ENCODE results near the gene MAGI2. TPM values are rescaled to one million over a fixed set of nuclear protein-coding genes. Genes with fewer than 3 reads are reported as not detected.

MAGI2 gene
- polyA plus RNA-seq, 3 donors: 0.03 to 0.11 TPM; not detected in 1

DNA sequence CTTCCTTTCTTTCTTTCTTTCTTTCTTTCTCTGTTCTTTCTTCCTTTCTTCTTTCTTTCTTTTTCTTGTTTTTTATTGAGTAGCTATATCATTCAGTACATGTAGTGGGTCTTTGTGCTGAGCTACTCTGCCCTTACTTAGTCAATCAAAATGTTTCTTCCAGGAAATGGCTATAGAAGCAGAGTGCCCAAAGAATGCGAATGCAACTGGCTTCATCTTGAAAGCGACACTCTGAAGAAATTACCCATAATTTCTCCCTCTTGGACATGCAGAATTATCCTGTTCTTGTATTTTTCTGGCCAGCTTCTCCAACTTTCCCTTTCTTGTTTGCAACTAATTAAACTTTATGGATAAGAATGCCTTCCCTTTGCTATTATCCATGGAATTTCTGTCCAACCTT is 441.5 kb downstream of the MAGI2 start:
- DNase-seq: no peak
- Mint-ChIP-seq H3K4me1 (no peaks in the 10 kb centered on the region), H3K9me3 (peaks cover 3 to 17% (median 6%) of the 10 kb centered on the region in 7 donors), H3K36me3 (no peaks in the 10 kb centered on the region), H3K27me3 (ENCODE audit: low read depth in 3 of 3) (peaks cover 0 to 2% (median 1%) of the 10 kb centered on the region in 3 donors), H3K27ac (no peak overlapping the region), H3K4me3 (no peak overlapping the region)
- TF ChIP-seq, protein P1, sequence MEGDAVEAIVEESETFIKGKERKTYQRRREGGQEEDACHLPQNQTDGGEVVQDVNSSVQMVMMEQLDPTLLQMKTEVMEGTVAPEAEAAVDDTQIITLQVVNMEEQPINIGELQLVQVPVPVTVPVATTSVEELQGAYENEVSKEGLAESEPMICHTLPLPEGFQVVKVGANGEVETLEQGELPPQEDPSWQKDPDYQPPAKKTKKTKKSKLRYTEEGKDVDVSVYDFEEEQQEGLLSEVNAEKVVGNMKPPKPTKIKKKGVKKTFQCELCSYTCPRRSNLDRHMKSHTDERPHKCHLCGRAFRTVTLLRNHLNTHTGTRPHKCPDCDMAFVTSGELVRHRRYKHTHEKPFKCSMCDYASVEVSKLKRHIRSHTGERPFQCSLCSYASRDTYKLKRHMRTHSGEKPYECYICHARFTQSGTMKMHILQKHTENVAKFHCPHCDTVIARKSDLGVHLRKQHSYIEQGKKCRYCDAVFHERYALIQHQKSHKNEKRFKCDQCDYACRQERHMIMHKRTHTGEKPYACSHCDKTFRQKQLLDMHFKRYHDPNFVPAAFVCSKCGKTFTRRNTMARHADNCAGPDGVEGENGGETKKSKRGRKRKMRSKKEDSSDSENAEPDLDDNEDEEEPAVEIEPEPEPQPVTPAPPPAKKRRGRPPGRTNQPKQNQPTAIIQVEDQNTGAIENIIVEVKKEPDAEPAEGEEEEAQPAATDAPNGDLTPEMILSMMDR (IDR thresholded peaks at IDR 0.05): no peak
- Histone ChIP-seq H3K27me3 (ENCODE audit: control insufficient read depth in 2 of 2, insufficient read depth in 2 of 2, low read length in 2 of 2) (no peaks in the 10 kb centered on the region), H3K4me3 (replicated peaks in 1 of 3; ENCODE audit: low read depth in 2 of 3, low read length in 3 of 3) (no peak overlapping the region), H3K4me1 (ENCODE audit: control insufficient read depth in 1 of 2, insufficient read depth in 2 of 2, low read length in 2 of 2) (no peaks in the 10 kb centered on the region), H3K9me3 (replicated peaks in 1 of 2; ENCODE audit: control insufficient read depth in 1 of 2, insufficient read depth in 1 of 2, low read length in 2 of 2) (peaks cover 9 to 12% of the 10 kb centered on the region in 2 donors), H4K20me1 (ENCODE audit: insufficient read depth, low read length) (no peaks in the 10 kb centered on the region), H3K36me3 (replicated peaks in 1 of 2; ENCODE audit: control insufficient read depth in 1 of 2, insufficient read depth in 2 of 2, low read length in 2 of 2) (no peaks in the 10 kb centered on the region), H3K9ac (ENCODE audit: insufficient read depth, low read length, poor library complexity, severe bottlenecking) (no peak overlapping the region), H3K27ac (ENCODE audit: low read depth in 1 of 2, low read length in 2 of 2) (no peak overlapping the region), H3K79me2 (ENCODE audit: insufficient read depth, low read length) (no peaks in the 10 kb centered on the region), H3K4me2 (replicated peaks; ENCODE audit: extremely low read depth, low read length, poor library complexity, severe bottlenecking) (no peak overlapping the region), H2AFZ (ENCODE audit: insufficient read depth, low read depth, low read length, poor library complexity, severe bottlenecking) (no peak overlapping the region)
- intact Hi-C loops (cut with micrococcal nuclease): no loop called here
- no CpG with 5 or more reads among the region's 2 CpGs for WGBS (ENCODE audit: insufficient coverage)

DNA sequence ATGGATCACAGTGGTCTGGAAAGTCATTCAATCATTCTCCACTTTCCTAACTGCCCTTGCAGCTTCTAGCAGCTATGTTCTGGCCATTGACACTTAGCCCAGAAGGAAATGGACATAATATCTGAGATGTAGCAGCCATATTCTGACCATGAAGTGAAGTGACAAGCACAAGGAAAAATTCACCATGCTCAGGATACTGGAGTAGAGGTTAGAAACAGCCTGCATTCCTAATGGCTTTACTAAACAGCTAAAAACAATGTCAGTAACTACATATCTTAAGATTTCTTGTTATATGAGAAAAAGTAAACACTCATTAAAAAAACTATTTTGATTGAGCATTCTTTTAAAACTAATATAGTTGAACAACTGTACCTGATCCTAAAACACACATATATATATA is 443.8 kb downstream of the MAGI2 start:
- Histone ChIP-seq H3K27me3 (ENCODE audit: control insufficient read depth in 2 of 2, insufficient read depth in 2 of 2, low read length in 2 of 2) (no peaks in the 10 kb centered on the region), H3K79me2 (ENCODE audit: insufficient read depth, low read length) (no peaks in the 10 kb centered on the region), H3K36me3 (replicated peaks in 1 of 2; ENCODE audit: control insufficient read depth in 1 of 2, insufficient read depth in 2 of 2, low read length in 2 of 2) (no peaks in the 10 kb centered on the region), H3K4me2 (replicated peaks; ENCODE audit: extremely low read depth, low read length, poor library complexity, severe bottlenecking) (no peak overlapping the region), H4K20me1 (ENCODE audit: insufficient read depth, low read length) (no peaks in the 10 kb centered on the region), H3K27ac (ENCODE audit: low read depth in 1 of 2, low read length in 2 of 2) (no peak overlapping the region), H3K9ac (ENCODE audit: insufficient read depth, low read length, poor library complexity, severe bottlenecking) (no peak overlapping the region), H3K9me3 (replicated peaks in 1 of 2; ENCODE audit: control insufficient read depth in 1 of 2, insufficient read depth in 1 of 2, low read length in 2 of 2) (no peaks in the 10 kb centered on the region), H3K4me1 (ENCODE audit: control insufficient read depth in 1 of 2, insufficient read depth in 2 of 2, low read length in 2 of 2) (no peaks in the 10 kb centered on the region), H2AFZ (ENCODE audit: insufficient read depth, low read depth, low read length, poor library complexity, severe bottlenecking) (no peak overlapping the region), H3K4me3 (replicated peaks in 1 of 3; ENCODE audit: low read depth in 2 of 3, low read length in 3 of 3) (no peak overlapping the region)
- intact Hi-C loops (cut with micrococcal nuclease): no loop called here
- no peak overlapping the region for H3K27ac Mint-ChIP-seq
- DNase-seq: no peak
- H3K4me3 Mint-ChIP-seq: no peak overlapping the region
- H3K4me1 Mint-ChIP-seq: no peaks in the 10 kb centered on the region
- H3K36me3 Mint-ChIP-seq: no peaks in the 10 kb centered on the region
- TF ChIP-seq, protein P1 (IDR thresholded peaks at IDR 0.05): no peak
- peaks cover 0 to 1% (median 0%) of the 10 kb centered on the region in 3 donors for H3K27me3 Mint-ChIP-seq (ENCODE audit: low read depth in 3 of 3)
- H3K9me3 Mint-ChIP-seq: peaks cover 0 to 7% (median 3%) of the 10 kb centered on the region in 7 donors

All from CD14-positive monocyte (primary cell).